OCI-LY7 (cell line): ENCODE measurements around the gene LGALS9C.
"Not testable (repeated sequence)": the region's sequence is repeated elsewhere in the genome, so short reads cannot be mapped to it uniquely, and the experiment has no call there.

ENCODE experiments used
- EZH2phosphoT487 ChIP-seq: fragments of 200-600 bp; sonication (generic); IDR thresholded peaks from 2 replicates; pipeline ENCODE4 v1.6.1; 2018; ENCODE audit warnings: low read depth, borderline replicate concordance, mild to moderate bottlenecking, mixed run types, antibody characterized with exemption, low read length, moderate library complexity, mixed read lengths
- TF ChIP-seq, protein P1 (sequence below): fragments of 200-600 bp; sonication (generic); conservative IDR thresholded peaks from 2 replicates; pipeline ENCODE4 v1.5.1; 2014; ENCODE audit warnings: mild to moderate bottlenecking, antibody characterized with exemption, low read length, moderate library complexity, mixed read lengths

- TF ChIP-seq, protein P1, sequence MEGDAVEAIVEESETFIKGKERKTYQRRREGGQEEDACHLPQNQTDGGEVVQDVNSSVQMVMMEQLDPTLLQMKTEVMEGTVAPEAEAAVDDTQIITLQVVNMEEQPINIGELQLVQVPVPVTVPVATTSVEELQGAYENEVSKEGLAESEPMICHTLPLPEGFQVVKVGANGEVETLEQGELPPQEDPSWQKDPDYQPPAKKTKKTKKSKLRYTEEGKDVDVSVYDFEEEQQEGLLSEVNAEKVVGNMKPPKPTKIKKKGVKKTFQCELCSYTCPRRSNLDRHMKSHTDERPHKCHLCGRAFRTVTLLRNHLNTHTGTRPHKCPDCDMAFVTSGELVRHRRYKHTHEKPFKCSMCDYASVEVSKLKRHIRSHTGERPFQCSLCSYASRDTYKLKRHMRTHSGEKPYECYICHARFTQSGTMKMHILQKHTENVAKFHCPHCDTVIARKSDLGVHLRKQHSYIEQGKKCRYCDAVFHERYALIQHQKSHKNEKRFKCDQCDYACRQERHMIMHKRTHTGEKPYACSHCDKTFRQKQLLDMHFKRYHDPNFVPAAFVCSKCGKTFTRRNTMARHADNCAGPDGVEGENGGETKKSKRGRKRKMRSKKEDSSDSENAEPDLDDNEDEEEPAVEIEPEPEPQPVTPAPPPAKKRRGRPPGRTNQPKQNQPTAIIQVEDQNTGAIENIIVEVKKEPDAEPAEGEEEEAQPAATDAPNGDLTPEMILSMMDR, result not testable (repeated sequence)
- not testable (repeated sequence) for TF ChIP-seq EZH2phosphoT487
Measured at GRCh38 chr17:18478977-18479595, 2.5 kb downstream of the LGALS9C start.
